Myocyte (in vitro differentiated cells): ENCODE data around the gene P2RX2. TPM values are rescaled to one million over a fixed set of nuclear protein-coding genes. Genes with fewer than 3 reads are reported as not detected.

Experiments
- DNase-seq: peaks from one replicate; pipeline ENCODE4 v3.0.0-alpha.2; 2012; ENCODE audit warnings: low read depth
- total RNA-seq: library from RNA; depleted of rRNA; stranded (reverse); fragments of >200 nt; gene quantifications from 2 replicates; pipeline ENCODE4 v1.2.3, GENCODE V29; 2014

Gene P2RX2
- total RNA-seq, 1 donor from 2014 or later = not detected

GRCh38 chr12:132602572-132603239 is 15.9 kb upstream of the P2RX2 start:
- DNase-seq = no peak

DNA sequence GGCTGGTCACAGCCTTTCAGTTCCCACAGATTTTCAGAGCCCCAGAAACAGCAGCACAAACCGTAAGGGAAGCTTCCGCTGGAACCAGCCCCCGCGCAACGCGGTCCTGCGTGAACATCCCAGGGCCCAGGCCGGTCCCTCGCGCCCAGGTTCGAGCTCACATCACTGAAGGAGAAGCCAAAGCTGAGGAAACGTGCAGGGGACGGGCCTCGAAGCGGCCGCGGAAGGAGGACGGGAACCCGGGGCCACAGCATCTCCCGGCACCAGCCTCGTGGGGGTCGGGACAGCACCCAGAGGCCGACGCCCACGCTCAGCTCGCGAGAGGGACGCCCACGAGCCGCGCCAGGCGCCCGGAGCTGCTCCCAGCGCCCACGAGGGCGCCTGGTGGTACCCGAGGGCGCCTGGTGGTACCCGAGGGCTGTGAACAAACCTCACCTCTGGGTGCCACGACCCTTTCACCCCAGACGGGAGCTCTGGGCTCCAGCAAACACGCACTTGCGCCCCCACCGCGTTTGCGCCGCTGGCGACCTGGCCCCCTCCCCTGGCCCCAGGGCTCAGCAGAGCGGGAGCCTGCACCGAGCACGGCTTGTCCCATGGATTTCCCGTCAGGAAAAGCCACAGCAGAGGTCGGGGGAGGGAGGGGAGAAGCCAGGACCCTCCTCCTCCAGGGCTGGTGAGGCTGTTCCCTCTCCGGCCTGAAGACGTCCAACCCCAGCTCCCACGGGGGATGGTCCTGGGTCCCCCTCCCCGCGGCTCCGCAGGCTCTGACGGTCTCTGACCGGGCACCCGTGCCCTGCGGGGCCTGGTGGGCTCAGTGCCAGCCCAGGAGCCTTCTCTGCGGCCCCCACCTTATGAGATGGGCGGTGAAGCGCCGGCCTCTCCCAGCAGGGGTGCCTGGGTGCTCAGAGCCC is 15.1 kb upstream of the P2RX2 start:
- no peak for DNase-seq

GRCh38 chr12:132604151-132604618 is 14.4 kb upstream of the P2RX2 start:
- peak; percentile 33 for DNase-seq

GRCh38 chr12:132604668-132605441 is 13.7 kb upstream of the P2RX2 start:
- DNase-seq = no peak

DNA sequence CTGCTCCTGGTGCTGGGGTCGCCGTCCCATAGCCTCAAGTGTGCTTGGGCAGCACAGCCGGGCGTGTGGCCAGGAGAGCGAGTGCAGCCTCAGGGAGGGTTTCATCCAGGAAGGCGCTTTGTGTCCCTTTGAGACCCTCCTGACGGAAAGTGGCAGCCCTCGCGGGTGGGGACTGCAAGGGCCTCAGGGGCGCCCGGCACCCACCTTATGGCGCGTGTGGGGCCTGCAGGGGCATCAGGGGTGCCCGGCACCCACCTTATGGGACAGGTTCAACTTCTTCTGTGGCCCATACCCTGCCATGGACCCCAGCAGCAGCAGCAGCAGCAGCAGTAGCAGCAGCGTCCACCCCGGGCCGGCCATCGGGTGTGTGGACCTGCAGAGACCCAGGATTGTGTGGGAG is 12.7 kb upstream of the P2RX2 start:
- no peak for DNase-seq

- peak; percentile 48 for DNase-seq
Measured at GRCh38 chr12:132606466-132606865, 12.1 kb upstream of the P2RX2 start.

DNA sequence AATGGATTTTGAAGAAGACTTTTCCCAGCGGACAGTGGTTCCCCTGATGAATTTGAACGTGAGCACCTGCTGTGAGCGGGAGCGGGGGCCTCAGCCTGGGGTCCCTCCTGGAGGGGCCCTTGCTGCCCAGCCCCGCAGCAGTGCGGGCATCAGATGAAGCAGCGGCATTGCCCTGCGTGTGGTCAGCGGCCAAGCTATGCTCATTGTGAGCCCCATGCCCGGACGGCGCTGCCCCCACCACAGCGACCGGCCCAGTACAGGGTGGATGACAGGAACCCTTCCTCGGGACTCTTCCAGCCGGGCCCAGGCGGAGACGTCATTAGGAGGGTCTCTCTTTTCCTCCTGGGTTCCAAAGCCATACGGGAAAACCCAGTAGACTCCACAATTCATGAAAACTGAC is 11.6 kb upstream of the P2RX2 start:
- DNase-seq = no peak

- no peak for DNase-seq
Measured at GRCh38 chr12:132608231-132609171, 10.1 kb upstream of the P2RX2 start.

GRCh38 chr12:132610051-132610759 is 8.4 kb upstream of the P2RX2 start, which contains the start of gene LRCOL1:
LRCOL1 (minus strand) TSS chr12:132610582; CDS start chr12:132606251, 4,331 bp downstream.
- peak; percentile 44 for DNase-seq

GRCh38 chr12:132610866-132611602 is 7.5 kb upstream of the P2RX2 start:
- no peak for DNase-seq

- no peak for DNase-seq
Measured at GRCh38 chr12:132611620-132612019, 7.0 kb upstream of the P2RX2 start.

GRCh38 chr12:132614029-132614428 is 4.5 kb upstream of the P2RX2 start:
- DNase-seq = no peak

GRCh38 chr12:132614861-132615578 is 3.6 kb upstream of the P2RX2 start:
- DNase-seq = peak; percentile 81

- DNase-seq = no peak
Measured at GRCh38 chr12:132615579-132616038, 3.0 kb upstream of the P2RX2 start.

- no peak for DNase-seq
Measured at GRCh38 chr12:132617135-132617701, 1.4 kb upstream of the P2RX2 start.

GRCh38 chr12:132617822-132618682 is 524 bp upstream of the P2RX2 start:
- no peak for DNase-seq

DNA sequence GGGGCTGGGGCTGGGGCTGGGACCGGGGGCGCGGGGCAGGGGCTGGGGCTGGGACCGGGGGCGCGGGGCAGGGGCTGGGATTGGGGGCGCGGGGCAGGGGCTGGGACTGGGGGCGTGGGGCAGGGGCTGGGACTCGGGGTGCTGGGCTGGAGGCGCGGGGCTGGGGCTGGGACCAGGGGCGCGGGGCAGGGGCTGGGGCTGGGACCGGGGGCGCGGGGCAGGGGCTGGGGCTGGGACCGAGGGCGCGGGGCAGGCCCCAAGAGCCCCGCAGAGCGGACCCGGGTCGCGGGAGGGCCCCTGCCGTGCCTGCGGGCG is 452 bp downstream of the P2RX2 start:
- DNase-seq = no peak
